ENCODE results near the gene CLIC6.

DNA sequence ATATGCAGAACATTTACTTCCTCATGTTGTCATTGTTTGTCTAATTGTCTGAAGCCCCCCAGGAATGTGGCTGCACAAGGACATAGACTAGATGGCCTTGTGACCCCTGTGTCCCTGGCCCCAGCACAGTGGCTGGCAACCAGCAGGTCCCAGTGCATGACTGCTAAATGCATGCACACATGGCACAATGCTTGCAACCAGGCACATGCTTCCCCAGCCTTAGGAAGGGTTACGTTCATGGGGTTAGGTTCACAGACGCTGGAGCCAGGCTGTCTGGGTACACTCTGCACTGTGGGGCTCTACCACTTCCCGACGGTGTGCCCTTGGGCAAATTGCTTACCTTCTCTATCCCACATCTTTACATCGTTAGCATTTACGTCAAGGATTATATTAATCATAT is 21.2 kb upstream of the CLIC6 start:
- TF ChIP-seq, protein P1, sequence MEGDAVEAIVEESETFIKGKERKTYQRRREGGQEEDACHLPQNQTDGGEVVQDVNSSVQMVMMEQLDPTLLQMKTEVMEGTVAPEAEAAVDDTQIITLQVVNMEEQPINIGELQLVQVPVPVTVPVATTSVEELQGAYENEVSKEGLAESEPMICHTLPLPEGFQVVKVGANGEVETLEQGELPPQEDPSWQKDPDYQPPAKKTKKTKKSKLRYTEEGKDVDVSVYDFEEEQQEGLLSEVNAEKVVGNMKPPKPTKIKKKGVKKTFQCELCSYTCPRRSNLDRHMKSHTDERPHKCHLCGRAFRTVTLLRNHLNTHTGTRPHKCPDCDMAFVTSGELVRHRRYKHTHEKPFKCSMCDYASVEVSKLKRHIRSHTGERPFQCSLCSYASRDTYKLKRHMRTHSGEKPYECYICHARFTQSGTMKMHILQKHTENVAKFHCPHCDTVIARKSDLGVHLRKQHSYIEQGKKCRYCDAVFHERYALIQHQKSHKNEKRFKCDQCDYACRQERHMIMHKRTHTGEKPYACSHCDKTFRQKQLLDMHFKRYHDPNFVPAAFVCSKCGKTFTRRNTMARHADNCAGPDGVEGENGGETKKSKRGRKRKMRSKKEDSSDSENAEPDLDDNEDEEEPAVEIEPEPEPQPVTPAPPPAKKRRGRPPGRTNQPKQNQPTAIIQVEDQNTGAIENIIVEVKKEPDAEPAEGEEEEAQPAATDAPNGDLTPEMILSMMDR (IDR thresholded peaks at IDR 0.05), result no peak
- no peak for TF ChIP-seq POLR2A (IDR thresholded peaks at IDR 0.05)
